Measurements from ENCODE around the gene GPANK1. TPM values are rescaled to one million over a fixed set of nuclear protein-coding genes. Genes with fewer than 3 reads are reported as not detected.

Gene GPANK1
- total and polyA plus RNA-seq, 2 donors (not counting 1 experiment from before 2014, with no cell fraction given): 13.1 to 15.0 TPM

GRCh38 chr6:31631209-31631608, 33.6 kb downstream of the GPANK1 start:
- Histone ChIP-seq H4K20me1 (ENCODE audit: control insufficient read depth, extremely low read depth, insufficient read depth, low read length) (no peaks in the 10 kb centered on the region), H3K4me3 (replicated peaks in 1 of 4; ENCODE audit: control extremely low read depth in 1 of 4, insufficient read depth in 1 of 4, low read depth in 3 of 4, low read length in 4 of 4) (no peak overlapping the region), H3K79me2 (ENCODE audit: control insufficient read depth, insufficient read depth, low read length) (peaks cover 22% of the 10 kb centered on the region), H3K4me1 (ENCODE audit: control insufficient read depth, extremely low read depth, insufficient read depth, low read length) (peaks cover 2% of the 10 kb centered on the region), H3K4me2 (ENCODE audit: extremely low read depth, insufficient read depth, low read length) (no peak overlapping the region), H3K36me3 (ENCODE audit: control insufficient read depth, insufficient read depth, low read length) (peaks cover 64% of the 10 kb centered on the region), H3K9me3 (ENCODE audit: control insufficient read depth, insufficient read depth, low read depth, low read length) (no peaks in the 10 kb centered on the region), H3K9ac (ENCODE audit: insufficient read depth, low read length) (no peak overlapping the region), H2AFZ (ENCODE audit: low read length) (no peak overlapping the region), H3K27ac (ENCODE audit: insufficient read depth, low read length) (no peak overlapping the region), H3K27me3 (ENCODE audit: control insufficient read depth, insufficient read depth, low read length) (no peaks in the 10 kb centered on the region)
- TF ChIP-seq EZH2 (IDR thresholded peaks at IDR 0.05; ENCODE audit: low read length, missing control alignments): no peak
- TF ChIP-seq CTCF (conservative IDR thresholded peaks at IDR 0.05 in 1 of 2, IDR thresholded peaks at IDR 0.05 in 1 of 2; ENCODE audit: low read depth in 1 of 2, low read length in 2 of 2): no peak
- DNase-seq (ENCODE audit: low read depth in 2 of 2): no peak

GRCh38 chr6:31630177-31630934, 34.4 kb downstream of the GPANK1 start:
- no peak overlapping the region for H3K4me2 ChIP-seq (ENCODE audit: extremely low read depth, insufficient read depth, low read length)
- H3K27me3 ChIP-seq (ENCODE audit: control insufficient read depth, insufficient read depth, low read length): no peaks in the 10 kb centered on the region
- H4K20me1 ChIP-seq (ENCODE audit: control insufficient read depth, extremely low read depth, insufficient read depth, low read length): no peaks in the 10 kb centered on the region
- H3K9ac ChIP-seq (ENCODE audit: insufficient read depth, low read length): no peak overlapping the region
- H3K4me1 ChIP-seq (ENCODE audit: control insufficient read depth, extremely low read depth, insufficient read depth, low read length): peaks cover 2% of the 10 kb centered on the region
- TF ChIP-seq EZH2 (IDR thresholded peaks at IDR 0.05; ENCODE audit: low read length, missing control alignments) (no peak), CTCF (conservative IDR thresholded peaks at IDR 0.05 in 1 of 2, IDR thresholded peaks at IDR 0.05 in 1 of 2; ENCODE audit: low read depth in 1 of 2, low read length in 2 of 2) (no peak)
- no peak overlapping the region for H2AFZ ChIP-seq (ENCODE audit: low read length)
- H3K9me3 ChIP-seq (ENCODE audit: control insufficient read depth, insufficient read depth, low read depth, low read length): no peaks in the 10 kb centered on the region
- H3K79me2 ChIP-seq (ENCODE audit: control insufficient read depth, insufficient read depth, low read length): peaks cover 28% of the 10 kb centered on the region
- no peak overlapping the region for H3K4me3 ChIP-seq (replicated peaks in 1 of 4; ENCODE audit: control extremely low read depth in 1 of 4, insufficient read depth in 1 of 4, low read depth in 3 of 4, low read length in 4 of 4)
- no peak for DNase-seq (ENCODE audit: low read depth in 2 of 2)
- peaks cover 66% of the 10 kb centered on the region for H3K36me3 ChIP-seq (ENCODE audit: control insufficient read depth, insufficient read depth, low read length)
- no peak overlapping the region for H3K27ac ChIP-seq (ENCODE audit: insufficient read depth, low read length)

GRCh38 chr6:31629014-31629413, 35.8 kb downstream of the GPANK1 start:
- H3K27ac ChIP-seq (ENCODE audit: insufficient read depth, low read length): no peak overlapping the region
- no peak overlapping the region for H2AFZ ChIP-seq (ENCODE audit: low read length)

More at GRCh38 chr6:31629014-31629413, 35.8 kb downstream of the GPANK1 start:
- TF ChIP-seq EZH2 (IDR thresholded peaks at IDR 0.05; ENCODE audit: low read length, missing control alignments): no peak
- TF ChIP-seq CTCF (conservative IDR thresholded peaks at IDR 0.05 in 1 of 2, IDR thresholded peaks at IDR 0.05 in 1 of 2; ENCODE audit: low read depth in 1 of 2, low read length in 2 of 2): no peak
- DNase-seq (ENCODE audit: low read depth in 2 of 2): no peak
- no peaks in the 10 kb centered on the region for H3K27me3 ChIP-seq (ENCODE audit: control insufficient read depth, insufficient read depth, low read length)
- no peak overlapping the region for H3K4me2 ChIP-seq (ENCODE audit: extremely low read depth, insufficient read depth, low read length)
- H3K79me2 ChIP-seq (ENCODE audit: control insufficient read depth, insufficient read depth, low read length): peaks cover 38% of the 10 kb centered on the region
- H3K4me1 ChIP-seq (ENCODE audit: control insufficient read depth, extremely low read depth, insufficient read depth, low read length): peaks cover 2% of the 10 kb centered on the region
- peaks cover 64% of the 10 kb centered on the region for H3K36me3 ChIP-seq (ENCODE audit: control insufficient read depth, insufficient read depth, low read length)
- H3K9me3 ChIP-seq (ENCODE audit: control insufficient read depth, insufficient read depth, low read depth, low read length): no peaks in the 10 kb centered on the region
- H4K20me1 ChIP-seq (ENCODE audit: control insufficient read depth, extremely low read depth, insufficient read depth, low read length): no peaks in the 10 kb centered on the region
- no peak overlapping the region for H3K4me3 ChIP-seq (replicated peaks in 1 of 4; ENCODE audit: control extremely low read depth in 1 of 4, insufficient read depth in 1 of 4, low read depth in 3 of 4, low read length in 4 of 4)
- H3K9ac ChIP-seq (ENCODE audit: insufficient read depth, low read length): no peak overlapping the region
